HG02970 (cell line): ENCODE measurements around the gene CX3CL1.
"Not testable (repeated sequence)": the region's sequence is repeated elsewhere in the genome, so short reads cannot be mapped to it uniquely, and the experiment has no call there.

Experiments
- ATAC-seq: cut with Tn5 transposase; IDR thresholded peaks from one replicate; pipeline ENCODE4 v1.9.1; 2021; ENCODE audit warnings: mild to moderate bottlenecking, moderate library complexity, moderate number of reproducible peaks; ENCODE audit not compliant: unreplicated experiment, low FRiP score

Gene CX3CL1

GRCh38 chr16:57381791-57382534 lies 9.7 kb downstream of the CX3CL1 start:
- no peak for ATAC-seq

- no peak for ATAC-seq
These were observed 10.4 kb downstream of the CX3CL1 start for GRCh38 chr16:57382535-57383275.

GRCh38 chr16:57383276-57384247 lies 11.3 kb downstream of the CX3CL1 start:
- ATAC-seq: no peak

GRCh38 chr16:57384248-57385070 lies 12.2 kb downstream of the CX3CL1 start:
- ATAC-seq: no peak

- no peak for ATAC-seq
These were observed 12.8 kb downstream of the CX3CL1 start for GRCh38 chr16:57385083-57385482.

GRCh38 chr16:57386381-57386951 lies 14.2 kb downstream of the CX3CL1 start:
- ATAC-seq: no peak

GRCh38 chr16:57387598-57388354 lies 15.5 kb downstream of the CX3CL1 start:
- no peak for ATAC-seq

- ATAC-seq: no peak
These were observed 16.2 kb downstream of the CX3CL1 start for GRCh38 chr16:57388359-57389086.

GRCh38 chr16:57389087-57389468 lies 16.8 kb downstream of the CX3CL1 start:
- ATAC-seq: no peak

- no peak for ATAC-seq
These were observed 18.5 kb downstream of the CX3CL1 start for GRCh38 chr16:57390636-57391295.

- ATAC-seq: no peak
These were observed 19.0 kb downstream of the CX3CL1 start for GRCh38 chr16:57391300-57391699.

- no peak for ATAC-seq
These were observed 19.4 kb downstream of the CX3CL1 start for GRCh38 chr16:57391708-57392107.

- ATAC-seq: no peak
These were observed 20.4 kb downstream of the CX3CL1 start for GRCh38 chr16:57392694-57393093.

GRCh38 chr16:57394444-57394843 lies 22.2 kb downstream of the CX3CL1 start:
- no peak for ATAC-seq

- ATAC-seq: no peak
These were observed 22.7 kb downstream of the CX3CL1 start for GRCh38 chr16:57395026-57395425.

GRCh38 chr16:57396786-57397185 lies 24.5 kb downstream of the CX3CL1 start:
- ATAC-seq: no peak

- not testable (repeated sequence) for ATAC-seq
These were observed 25.2 kb downstream of the CX3CL1 start for GRCh38 chr16:57397493-57397892.
